K562 (cell line): ENCODE measurements around the gene ARHGEF9. TPM values are rescaled to one million over a fixed set of nuclear protein-coding genes. Genes with fewer than 3 reads are reported as not detected.

Source experiments
- ATAC-seq: fragments of 200-7000 bp; cut with Tn5 transposase; 3 replicates; pipeline ENCODE4 v1.9.1; 2020; ENCODE audit warnings: moderate library complexity
- BruUV-seq: library from RNA; stranded (reverse); fragments of 400-500 nt; replicated peaks from 2 replicates; lab custom pipeline; 2021; lab: Mats Ljungman, UMichigan
- CTCF ChIA-PET: fragments of 300-600 bp; formaldehyde crosslinking; extraction: SDS; loops from one replicate; lab custom pipeline; 2021; ENCODE audit warnings: low intra/inter-chr PET ratio; lab: Yijun Ruan, JAX
- POLR2A ChIA-PET: fragments of 300-600, 350-650 bp; sonication (Branson Sonifier 250); formaldehyde crosslinking; extraction: SDS; loops from one replicate; lab custom pipeline; 2021; ENCODE audit warnings: antibody characterized with exemption, inconsistent platforms; lab: Yijun Ruan, JAX
- DNase-seq, 4 experiments: peaks; one replicate each; pipeline versions ENCODE4 v3.0.0 to v3.0.0-alpha.2; 2011 to 2018; ENCODE audit warnings: low spot score in 3 of 4, mixed read lengths in 3 of 4; ENCODE audit errors: extremely low read depth in 1 of 4
- FAIRE-seq: peaks from 2 replicates; lab custom pipeline; 2011; peaks lifted over from hg19 to GRCh38; lab: Jason Lieb, UNC
- H2AFZ ChIP-seq: 2 replicates; pipeline ENCODE4 v1.6.0; 2011; ENCODE audit warnings: low read depth, low read length, control low read depth, inconsistent platforms
- H3K27ac ChIP-seq: fragments of 200-600 bp; 3 replicates; pipeline ENCODE4 v1.8.0; 2011; ENCODE audit warnings: low read depth, mild to moderate bottlenecking, control low read depth, inconsistent platforms, low read length, moderate library complexity, mixed read lengths; ENCODE audit errors: extremely low read depth
- H3K27me3 ChIP-seq, 2 experiments: fragments of 300-600 bp in 1 of 2; 2 replicates in 1 of 2; 3 replicates in 1 of 2; pipeline versions ENCODE4 v1.6.0 to v1.8.0; 2011; ENCODE audit warnings: inconsistent platforms in 2 of 2, low read length in 2 of 2, mild to moderate bottlenecking in 1 of 2, mixed read lengths in 1 of 2, moderate library complexity in 1 of 2; ENCODE audit not compliant: control insufficient read depth in 2 of 2, insufficient read depth in 2 of 2
- H3K36me3 ChIP-seq: fragments of 300-600 bp; 3 replicates; pipeline ENCODE4 v1.8.0; 2011; ENCODE audit warnings: mild to moderate bottlenecking, low read length, inconsistent platforms; ENCODE audit not compliant: control insufficient read depth, insufficient read depth
- H3K4me1 ChIP-seq, 2 experiments: fragments of 200-600 bp in 1 of 2; replicated peaks in 1 of 2; 2 replicates in 1 of 2; 3 replicates in 1 of 2; pipeline versions ENCODE4 v1.5.1 to v1.8.0; 2011; ENCODE audit warnings: inconsistent platforms in 2 of 2, low read length in 2 of 2, mild to moderate bottlenecking in 1 of 2, mixed read lengths in 1 of 2, moderate library complexity in 1 of 2; ENCODE audit not compliant: control insufficient read depth in 2 of 2, insufficient read depth in 2 of 2
- H3K4me2 ChIP-seq: 2 replicates; pipeline ENCODE4 v1.6.1; 2011; ENCODE audit warnings: low read length, control low read depth, inconsistent platforms, mixed read lengths; ENCODE audit not compliant: insufficient read depth
- H3K4me3 ChIP-seq: fragments of 200-600 bp; sonication (generic), shearing (Covaris generic); 2 replicates; pipeline ENCODE4 v1.5.1; 2016; ENCODE audit warnings: control low read depth, inconsistent platforms
- H3K79me2 ChIP-seq: fragments of 200-600 bp; 3 replicates; pipeline ENCODE4 v1.8.0; 2011; ENCODE audit warnings: low read length, inconsistent platforms; ENCODE audit not compliant: control insufficient read depth, insufficient read depth
- H3K9ac ChIP-seq, 2 experiments: 2 replicates each; pipeline versions ENCODE4 v1.6.0 to v1.6.1; 2011; ENCODE audit warnings: low read depth in 2 of 2, low read length in 2 of 2, control low read depth in 1 of 2, inconsistent platforms in 1 of 2, mild to moderate bottlenecking in 1 of 2, mixed read lengths in 1 of 2; ENCODE audit not compliant: insufficient read depth in 1 of 2
- H3K9me1 ChIP-seq: one replicate; pipeline ENCODE4 v1.6.0; 2011; ENCODE audit warnings: inconsistent platforms, mild to moderate bottlenecking, low read length, moderate library complexity; ENCODE audit not compliant: control insufficient read depth, insufficient read depth
- H3K9me3 ChIP-seq: replicated peaks from 2 replicates; pipeline ENCODE4 v1.5.1; 2011; ENCODE audit warnings: low read depth, low read length, inconsistent platforms; ENCODE audit not compliant: control insufficient read depth, insufficient read depth
- H4K20me1 ChIP-seq: replicated peaks from 2 replicates; pipeline ENCODE4 v1.6.1; 2011; ENCODE audit warnings: low read length, inconsistent platforms, mixed read lengths; ENCODE audit not compliant: control insufficient read depth, insufficient read depth
- FOXJ3 ChIP-seq: sonication (generic); formaldehyde crosslinking; IDR thresholded peaks from 2 replicates; pipeline ENCODE4 v1.4.0; 2020; ENCODE audit warnings: mild to moderate bottlenecking, missing genetic modification reagents
- MEF2D ChIP-seq: conservative IDR thresholded peaks from 2 replicates; pipeline ENCODE4 v1.6.1; 2016; ENCODE audit warnings: low read depth, missing genetic modification characterization, missing compliant biosample characterization
- MITF ChIP-seq: IDR thresholded peaks from 2 replicates; pipeline ENCODE4 v1.6.1; 2014; ENCODE audit warnings: antibody characterized with exemption
- NR2C1 ChIP-seq, 2 experiments: fragments of 450-650 bp; IDR thresholded peaks; 2 replicates each; pipeline ENCODE4 v1.6.1; 2017; ENCODE audit warnings: mild to moderate bottlenecking in 2 of 2, antibody characterized with exemption in 1 of 2, inconsistent platforms in 1 of 2, missing compliant biosample characterization in 1 of 2, missing genetic modification characterization in 1 of 2
- POLR2A ChIP-seq: fragments of 450-650 bp; conservative IDR thresholded peaks from 2 replicates; pipeline ENCODE4 v1.6.1; 2016
- PTBP1 ChIP-seq: fragments of 200-400 bp; formaldehyde crosslinking; IDR thresholded peaks from 2 replicates; pipeline ENCODE4 v1.6.1; 2017; ENCODE audit warnings: low read depth, low read length
- SIX5 ChIP-seq, 2 experiments: IDR thresholded peaks; 2 replicates each; pipeline ENCODE4 v1.6.1; 2011; ENCODE audit warnings: low read length in 2 of 2, borderline replicate concordance in 1 of 2, low read depth in 1 of 2, mild to moderate bottlenecking in 1 of 2, moderate library complexity in 1 of 2; ENCODE audit not compliant: insufficient read depth in 1 of 2
- ZNF408 ChIP-seq: fragments of 250-450 bp; sonication (Bioruptor Pico); IDR thresholded peaks from 2 replicates; pipeline ENCODE4 v1.4.0; 2020; ENCODE audit warnings: low read depth, mild to moderate bottlenecking, moderate library complexity
- ZNF449 ChIP-seq: fragments of 250-450 bp; sonication (Bioruptor Pico); IDR thresholded peaks from 2 replicates; pipeline ENCODE4 v1.8.0; 2022; ENCODE audit warnings: moderate library complexity, mild to moderate bottlenecking, inconsistent platforms
- ZNF511 ChIP-seq: sonication (generic); formaldehyde crosslinking; IDR thresholded peaks from 2 replicates; pipeline ENCODE4 v1.8.0; 2022; ENCODE audit warnings: mild to moderate bottlenecking, missing genetic modification reagents
- ZNF586 ChIP-seq: fragments of 450-650 bp; formaldehyde crosslinking; conservative IDR thresholded peaks from 2 replicates; pipeline ENCODE4 v1.4.0; 2020; ENCODE audit warnings: mild to moderate bottlenecking, moderate library complexity
- WGBS: fragments of 100-300 bp; shearing (Covaris generic); methylation state at CpG from one replicate; pipeline ENCODE4 v1.1.6; 2016; ENCODE audit warnings: low coverage, mixed read lengths; ENCODE audit not compliant: insufficient coverage; ENCODE audit errors: missing lambda C conversion rate; 5-methylcytosine and 5-hydroxymethylcytosine counted together
- in situ Hi-C: fragments of 300-500 bp; cut with MboI; formaldehyde crosslinking; loops from 4 replicates; pipeline ENCODE4 v1.15.0; 2018; ENCODE audit warnings: inconsistent platforms, mixed read lengths
- intact Hi-C: fragments of 100-400 bp; cut with micrococcal nuclease; formaldehyde crosslinking; loops from 2 replicates; pipeline ENCODE4 v1.14.2; 2022
- polyA plus RNA-seq, 8 experiments: library from polyadenylated mRNA; depleted of rRNA in 4 of 8; stranded (reverse) in 5 of 8; unstranded in 3 of 8; fragments of >200 nt; fragmentation: Nextera tagmentation in 2 of 8; fragmentation: Illumina TruSeq in 1 of 8; extraction: Ambion mirVana in 2 of 8; extraction: Trizol in 1 of 8; gene quantifications; 2 replicates each; pipeline versions ENCODE4 v1.2.1 to v1.2.3, GENCODE V29; 2011 to 2014; ENCODE audit warnings: inconsistent platforms in 1 of 8, missing spikeins in 1 of 8
- total RNA-seq, 7 experiments: library from RNA; depleted of rRNA in 6 of 7; stranded (reverse); fragments of >200 nt in 6 of 7; fragmentation: Illumina TruSeq in 2 of 7; extraction: Trizol in 2 of 7; gene quantifications; 2 replicates each; pipeline versions ENCODE4 v1.2.1 to v1.2.3, GENCODE V29; 2011 to 2021; ENCODE audit warnings: low replicate concordance in 1 of 7

Gene ARHGEF9
- total and polyA plus RNA-seq, 9 of the 15 experiments (the other 6 are each of a cell fraction or from before 2014, with no cell fraction given) = 0.09 to 0.24 (median 0.15) TPM; not detected in 2

- no peak for TF ChIP-seq ZNF449 (CRISPR knock-in tag)
These were observed 109.3 kb downstream of the ARHGEF9 start (continued) for GRCh38 chrX:63675716-63676115.

- CTCF ChIA-PET = no interaction called here
- Histone ChIP-seq H3K27me3 (no peaks in the 10 kb centered on the region), H3K4me2 (no peak overlapping the region), H3K27ac (no peak overlapping the region), H4K20me1 (no peaks in the 10 kb centered on the region), H3K4me3 (no peak overlapping the region), H3K9me3 (no peaks in the 10 kb centered on the region), H3K79me2 (no peaks in the 10 kb centered on the region), H3K36me3 (no peaks in the 10 kb centered on the region), H2AFZ (no peak overlapping the region), H3K4me1 (no peaks in the 10 kb centered on the region), H3K9ac (no peak overlapping the region), H3K9me1 (no peaks in the 10 kb centered on the region)
- 0% methylated on average over 4 of the region's 4 CpGs for WGBS
- ATAC-seq (no peak), DNase-seq (no peak), FAIRE-seq (no peak)
- POLR2A ChIA-PET = no interaction called here
- TF ChIP-seq ZNF408 (CRISPR knock-in tag) (no peak), FOXJ3 (CRISPR knock-in tag) (no peak), SIX5 (IDR thresholded peaks at IDR 0.05; ENCODE audit: borderline replicate concordance in 1 of 2, insufficient read depth in 1 of 2, low read depth in 1 of 2, low read length in 2 of 2) (no peak), MEF2D (tag) (no peak), ZNF511 (no peak), MITF (no peak), PTBP1 (no peak), POLR2A (no peak), ZNF586 (no peak), NR2C1 (IDR thresholded peaks at IDR 0.05) (no peak), NR2C1 (tag; IDR thresholded peaks at IDR 0.05) (no peak)
- in situ Hi-C loops = no loop called here
- intact Hi-C loops = no loop called here
- BruUV-seq = no TSS peak
These were observed 111.1 kb downstream of the ARHGEF9 start for GRCh38 chrX:63673896-63674295.
